ENCODE measurements around the gene KCNH8. TPM values are rescaled to one million over a fixed set of nuclear protein-coding genes. Genes with fewer than 3 reads are reported as not detected.

The KCNH8 gene
- total RNA-seq, 1 donor from 2014 or later = not detected

DNA sequence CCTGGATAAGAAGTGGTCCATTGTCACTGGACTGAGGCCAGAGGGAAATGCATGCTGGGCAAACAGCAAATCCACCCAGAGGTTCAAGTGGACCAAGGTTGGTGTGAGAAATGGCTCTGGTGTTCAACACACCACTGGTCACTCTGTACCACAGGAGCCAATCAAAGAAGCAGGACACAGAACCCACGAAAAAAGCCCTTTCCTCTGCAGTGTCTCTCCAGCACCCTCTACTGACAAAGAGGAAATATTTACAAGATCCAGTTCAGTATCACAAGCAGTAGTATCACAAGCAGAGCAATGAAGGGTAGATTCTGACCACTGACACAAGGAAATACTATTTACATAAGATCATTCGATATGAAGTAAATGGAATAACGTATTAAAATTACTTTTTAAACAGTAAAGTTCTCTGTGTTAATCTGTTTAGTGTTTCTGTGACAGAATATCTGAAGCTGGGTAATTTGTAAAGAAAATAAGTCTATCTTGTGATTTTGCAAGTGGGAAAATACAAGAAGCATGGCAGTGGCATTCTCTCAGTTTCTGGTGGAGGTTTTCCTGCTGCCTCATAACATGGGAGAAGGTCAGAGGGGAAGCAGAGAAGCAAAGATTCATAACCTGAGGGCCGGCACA, 395.0 kb downstream of the KCNH8 start:
- no peaks in the 10 kb centered on the region for H3K27me3 Mint-ChIP-seq (ENCODE audit: low read depth)
- no peaks in the 10 kb centered on the region for H3K36me3 Mint-ChIP-seq (ENCODE audit: low read depth)
- no peak overlapping the region for H3K4me3 Mint-ChIP-seq (ENCODE audit: low read depth)
- intact Hi-C loops (cut with micrococcal nuclease) = loop anchor here (2.0 kb wide), 1 partner anchor 195 kb away; no protein-coding TSS in a partner anchor
- no peaks in the 10 kb centered on the region for H3K9me3 Mint-ChIP-seq
- no peak overlapping the region for H3K27ac Mint-ChIP-seq
- H3K4me1 Mint-ChIP-seq (ENCODE audit: low read depth) = no peaks in the 10 kb centered on the region
- no peak for DNase-seq (ENCODE audit: low spot score)

- Mint-ChIP-seq H3K36me3 (ENCODE audit: low read depth) (no peaks in the 10 kb centered on the region), H3K4me1 (ENCODE audit: low read depth) (no peaks in the 10 kb centered on the region), H3K27me3 (ENCODE audit: low read depth) (no peaks in the 10 kb centered on the region), H3K27ac (no peak overlapping the region), H3K9me3 (no peaks in the 10 kb centered on the region), H3K4me3 (ENCODE audit: low read depth) (no peak overlapping the region)
- intact Hi-C loops (cut with micrococcal nuclease) = no loop called here
- no peak for DNase-seq (ENCODE audit: low spot score)
Observed at GRCh38 chr3:19547665-19548464, 399.6 kb downstream of the KCNH8 start.

- no peak for DNase-seq (ENCODE audit: low spot score)
- Mint-ChIP-seq H3K27me3 (ENCODE audit: low read depth) (no peaks in the 10 kb centered on the region), H3K9me3 (no peaks in the 10 kb centered on the region), H3K36me3 (ENCODE audit: low read depth) (no peaks in the 10 kb centered on the region), H3K27ac (no peak overlapping the region), H3K4me3 (ENCODE audit: low read depth) (no peak overlapping the region), H3K4me1 (ENCODE audit: low read depth) (no peaks in the 10 kb centered on the region)
- intact Hi-C loops (cut with micrococcal nuclease) = no loop called here
Observed at GRCh38 chr3:19559724-19560442, 411.6 kb downstream of the KCNH8 start.

- H3K36me3 Mint-ChIP-seq (ENCODE audit: low read depth) = no peaks in the 10 kb centered on the region
- no peak overlapping the region for H3K27ac Mint-ChIP-seq
- DNase-seq (ENCODE audit: low spot score) = no peak
- H3K4me1 Mint-ChIP-seq (ENCODE audit: low read depth) = no peaks in the 10 kb centered on the region
- peaks cover 3% of the 10 kb centered on the region for H3K9me3 Mint-ChIP-seq
- no peaks in the 10 kb centered on the region for H3K27me3 Mint-ChIP-seq (ENCODE audit: low read depth)
- no peak overlapping the region for H3K4me3 Mint-ChIP-seq (ENCODE audit: low read depth)
- intact Hi-C loops (cut with micrococcal nuclease) = no loop called here
Observed at GRCh38 chr3:19573644-19574043, 425.3 kb downstream of the KCNH8 start.

DNA sequence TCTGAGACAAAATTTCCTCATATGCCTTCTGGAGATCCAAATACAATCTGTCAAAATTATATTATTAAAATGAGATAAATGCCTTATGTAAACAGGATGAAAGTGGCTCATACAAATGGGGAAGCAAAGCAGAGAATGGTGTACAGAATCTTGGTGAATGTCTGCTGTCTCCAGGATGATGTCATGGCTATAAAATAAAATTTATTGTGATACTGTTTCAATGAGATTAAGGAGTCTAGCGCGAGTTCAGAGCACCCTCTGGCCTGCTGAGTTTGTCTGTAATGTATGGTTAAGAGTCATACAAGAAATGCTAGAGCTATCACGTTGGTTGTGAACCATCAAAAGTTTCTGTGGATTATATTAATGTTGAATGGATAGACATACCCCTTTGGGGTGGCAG, 426.0 kb downstream of the KCNH8 start:
- DNase-seq (ENCODE audit: low spot score) = no peak

DNA sequence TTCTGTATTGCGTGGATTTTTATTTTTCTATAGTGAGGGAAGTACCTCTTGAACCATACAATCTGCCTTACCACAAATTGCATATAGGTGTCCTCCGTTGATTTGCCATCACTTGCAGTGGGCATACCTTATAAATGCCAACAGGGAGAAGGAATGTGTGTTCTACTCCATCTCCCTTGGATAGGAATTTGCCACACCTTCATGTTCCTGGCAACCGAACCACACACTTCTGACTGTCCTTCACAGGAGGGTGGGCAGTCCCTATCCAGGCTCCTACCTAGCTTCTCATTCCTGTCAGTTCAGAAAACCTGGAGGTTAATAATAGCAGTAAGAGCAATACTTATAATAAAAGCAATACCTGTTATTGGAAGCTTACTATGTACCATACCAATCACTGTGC, 428.0 kb downstream of the KCNH8 start:
- H3K4me3 Mint-ChIP-seq (ENCODE audit: low read depth) = no peak overlapping the region
- DNase-seq (ENCODE audit: low spot score) = no peak
- H3K27me3 Mint-ChIP-seq (ENCODE audit: low read depth) = no peaks in the 10 kb centered on the region
- no peaks in the 10 kb centered on the region for H3K4me1 Mint-ChIP-seq (ENCODE audit: low read depth)
- intact Hi-C loops (cut with micrococcal nuclease) = no loop called here
- no peak overlapping the region for H3K27ac Mint-ChIP-seq
- H3K36me3 Mint-ChIP-seq (ENCODE audit: low read depth) = no peaks in the 10 kb centered on the region
- peaks cover 3% of the 10 kb centered on the region for H3K9me3 Mint-ChIP-seq

More for the DNA sequence above, 426.0 kb downstream of the KCNH8 start:
- Mint-ChIP-seq H3K27ac (no peak overlapping the region), H3K9me3 (peaks cover 3% of the 10 kb centered on the region), H3K27me3 (ENCODE audit: low read depth) (no peaks in the 10 kb centered on the region), H3K4me1 (ENCODE audit: low read depth) (no peaks in the 10 kb centered on the region), H3K36me3 (ENCODE audit: low read depth) (no peaks in the 10 kb centered on the region), H3K4me3 (ENCODE audit: low read depth) (no peak overlapping the region)
- intact Hi-C loops (cut with micrococcal nuclease) = no loop called here
